GM23338 (cell line): ENCODE data around the gene NTN1. TPM values are rescaled to one million over a fixed set of nuclear protein-coding genes. Genes with fewer than 3 reads are reported as not detected.

ENCODE experiments used
- ATAC-seq: fragments of 200-7000 bp; cut with Tn5 transposase; 3 replicates; pipeline ENCODE4 v1.9.1; 2020
- DNase-seq: peaks from one replicate; pipeline ENCODE4 v3.0.0-alpha.2; 2015; ENCODE audit warnings: low spot score
- H2AFZ ChIP-seq: fragments of 200-600 bp; sonication (generic); 2 replicates; pipeline ENCODE4 v1.8.0; 2016; ENCODE audit warnings: antibody characterized with exemption, mild to moderate bottlenecking, moderate library complexity
- H3F3A ChIP-seq: fragments of 200-600 bp; sonication (generic); replicated peaks from 2 replicates; pipeline ENCODE4 v1.8.0; 2017; ENCODE audit warnings: antibody characterized with exemption, mixed run types, low read depth
- H3K27ac ChIP-seq: fragments of 200-600 bp; sonication (generic); 2 replicates; pipeline ENCODE4 v1.6.1; 2016; ENCODE audit warnings: low read depth
- H3K27me3 ChIP-seq: fragments of 200-600 bp; sonication (generic); 2 replicates; pipeline ENCODE4 v1.8.0; 2016; ENCODE audit warnings: mild to moderate bottlenecking, mixed run types, moderate library complexity; ENCODE audit not compliant: insufficient read depth
- H3K36me3 ChIP-seq: fragments of 200-600 bp; sonication (generic); 2 replicates; pipeline ENCODE4 v1.8.0; 2016; ENCODE audit warnings: mild to moderate bottlenecking; ENCODE audit not compliant: insufficient read depth
- H3K4me1 ChIP-seq: fragments of 200-600 bp; sonication (generic); 2 replicates; pipeline ENCODE4 v1.8.0; 2016; ENCODE audit warnings: mild to moderate bottlenecking, moderate library complexity; ENCODE audit not compliant: insufficient read depth
- H3K4me2 ChIP-seq: fragments of 200-600 bp; sonication (generic); 2 replicates; pipeline ENCODE4 v1.7.1; 2017; ENCODE audit warnings: mixed run types
- H3K4me3 ChIP-seq: fragments of 200-600 bp; sonication (generic); 2 replicates; pipeline ENCODE4 v1.6.1; 2016; ENCODE audit warnings: mixed run types
- H3K79me2 ChIP-seq: fragments of 200-600 bp; sonication (generic); replicated peaks from 2 replicates; pipeline ENCODE4 v1.8.0; 2017; ENCODE audit warnings: mild to moderate bottlenecking; ENCODE audit not compliant: insufficient read depth
- H3K9me2 ChIP-seq: fragments of 200-600 bp; sonication (generic); 2 replicates; pipeline ENCODE4 v1.8.0; 2017; ENCODE audit not compliant: insufficient read depth
- H4K20me1 ChIP-seq: fragments of 200-600 bp; sonication (generic); replicated peaks from 2 replicates; pipeline ENCODE4 v1.8.0; 2017; ENCODE audit warnings: mild to moderate bottlenecking; ENCODE audit not compliant: insufficient read depth
- H3K27ac Mint-ChIP-seq: 2 replicates; pipeline ENCODE4 v1.8.0; 2020; ENCODE audit warnings: inconsistent platforms, mild to moderate bottlenecking, moderate library complexity, mixed read lengths
- H3K27me3 Mint-ChIP-seq: 3 replicates; pipeline ENCODE4 v1.8.0; 2022; ENCODE audit warnings: low read depth, mild to moderate bottlenecking, moderate library complexity, mixed read lengths, inconsistent platforms; ENCODE audit not compliant: insufficient read depth, poor library complexity
- H3K36me3 Mint-ChIP-seq: 3 replicates; pipeline ENCODE4 v1.8.0; 2021; ENCODE audit warnings: low read depth, mild to moderate bottlenecking, inconsistent platforms, moderate library complexity, mixed read lengths
- H3K4me1 Mint-ChIP-seq: 3 replicates; pipeline ENCODE4 v1.8.0; 2020; ENCODE audit warnings: mild to moderate bottlenecking, inconsistent platforms, mixed read lengths
- H3K4me3 Mint-ChIP-seq: 3 replicates; pipeline ENCODE4 v1.8.0; 2021; ENCODE audit warnings: moderate library complexity, mild to moderate bottlenecking, inconsistent platforms, mixed read lengths
- H3K9me3 Mint-ChIP-seq: 3 replicates; pipeline ENCODE4 v1.8.0; 2020; ENCODE audit warnings: moderate library complexity, mild to moderate bottlenecking, inconsistent platforms, mixed read lengths
- EZH2 ChIP-seq: fragments of 200-600 bp; sonication (generic); IDR thresholded peaks from one replicate; pipeline ENCODE4 v1.8.0; 2017; ENCODE audit warnings: antibody characterized with exemption, mild to moderate bottlenecking, low read depth; ENCODE audit not compliant: unreplicated experiment
- JUNB ChIP-seq: IDR thresholded peaks from one replicate; pipeline ENCODE4 v1.6.1; 2016; ENCODE audit warnings: antibody characterized with exemption; ENCODE audit not compliant: unreplicated experiment
- POLR2AphosphoS5 ChIP-seq: IDR thresholded peaks from 2 replicates; pipeline ENCODE4 v1.6.1; 2016; ENCODE audit warnings: antibody characterized with exemption, low read depth
- REST ChIP-seq: IDR thresholded peaks from one replicate; pipeline ENCODE4 v1.6.1; 2018; ENCODE audit warnings: antibody characterized with exemption; ENCODE audit not compliant: unreplicated experiment
- STAT1 ChIP-seq: IDR thresholded peaks from one replicate; pipeline ENCODE4 v1.6.1; 2016; ENCODE audit warnings: antibody characterized with exemption; ENCODE audit not compliant: unreplicated experiment
- polyA plus RNA-seq: library from polyadenylated mRNA; unstranded; fragments of >200 nt; fragmentation: Nextera tagmentation; extraction: Ambion mirVana; gene quantifications from 2 replicates; pipeline ENCODE4 v1.2.1, GENCODE V29; 2016
- total RNA-seq: library from RNA; depleted of rRNA; stranded (reverse); fragments of >200 nt; shearing (Covaris generic); gene quantifications from 2 replicates; pipeline ENCODE4 v1.2.3, GENCODE V29; 2014
- TF ChIP-seq, protein P1 (sequence below): IDR thresholded peaks from 2 replicates; pipeline ENCODE4 v1.6.1; 2016; ENCODE audit warnings: antibody characterized with exemption
- TF ChIP-seq, protein P2 (sequence below): fragments of 250-450 bp; sonication (Bioruptor Pico); IDR thresholded peaks from 2 replicates; pipeline ENCODE4 v1.5.0; 2020; ENCODE audit warnings: mild to moderate bottlenecking, moderate library complexity

The NTN1 gene
- total and polyA plus RNA-seq, 2 experiments from 2014 or later = 0.57 to 2.6 TPM

- Histone ChIP-seq H3K4me1 (no peaks in the 10 kb centered on the region; the same call in 1 of the 2 replicates), H3K9me2 (no peaks in the 10 kb centered on the region), H3K27ac (no peak overlapping the region), H3K27me3 (no peaks in the 10 kb centered on the region), H2AFZ (no peak overlapping the region), H3F3A (no peaks in the 10 kb centered on the region), H3K79me2 (no peaks in the 10 kb centered on the region), H3K4me2 (no peak overlapping the region), H3K4me3 (no peak overlapping the region), H4K20me1 (no peaks in the 10 kb centered on the region), H3K36me3 (no peaks in the 10 kb centered on the region)
- H3K4me1 Mint-ChIP-seq = no peaks in the 10 kb centered on the region; the same call in 1 of the 3 replicates
- ATAC-seq (no peak), DNase-seq (no peak)
- TF ChIP-seq, protein P1, sequence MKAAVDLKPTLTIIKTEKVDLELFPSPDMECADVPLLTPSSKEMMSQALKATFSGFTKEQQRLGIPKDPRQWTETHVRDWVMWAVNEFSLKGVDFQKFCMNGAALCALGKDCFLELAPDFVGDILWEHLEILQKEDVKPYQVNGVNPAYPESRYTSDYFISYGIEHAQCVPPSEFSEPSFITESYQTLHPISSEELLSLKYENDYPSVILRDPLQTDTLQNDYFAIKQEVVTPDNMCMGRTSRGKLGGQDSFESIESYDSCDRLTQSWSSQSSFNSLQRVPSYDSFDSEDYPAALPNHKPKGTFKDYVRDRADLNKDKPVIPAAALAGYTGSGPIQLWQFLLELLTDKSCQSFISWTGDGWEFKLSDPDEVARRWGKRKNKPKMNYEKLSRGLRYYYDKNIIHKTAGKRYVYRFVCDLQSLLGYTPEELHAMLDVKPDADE = no peak
- no peak for TF ChIP-seq REST
- no peak for TF ChIP-seq POLR2AphosphoS5
- TF ChIP-seq, protein P2, sequence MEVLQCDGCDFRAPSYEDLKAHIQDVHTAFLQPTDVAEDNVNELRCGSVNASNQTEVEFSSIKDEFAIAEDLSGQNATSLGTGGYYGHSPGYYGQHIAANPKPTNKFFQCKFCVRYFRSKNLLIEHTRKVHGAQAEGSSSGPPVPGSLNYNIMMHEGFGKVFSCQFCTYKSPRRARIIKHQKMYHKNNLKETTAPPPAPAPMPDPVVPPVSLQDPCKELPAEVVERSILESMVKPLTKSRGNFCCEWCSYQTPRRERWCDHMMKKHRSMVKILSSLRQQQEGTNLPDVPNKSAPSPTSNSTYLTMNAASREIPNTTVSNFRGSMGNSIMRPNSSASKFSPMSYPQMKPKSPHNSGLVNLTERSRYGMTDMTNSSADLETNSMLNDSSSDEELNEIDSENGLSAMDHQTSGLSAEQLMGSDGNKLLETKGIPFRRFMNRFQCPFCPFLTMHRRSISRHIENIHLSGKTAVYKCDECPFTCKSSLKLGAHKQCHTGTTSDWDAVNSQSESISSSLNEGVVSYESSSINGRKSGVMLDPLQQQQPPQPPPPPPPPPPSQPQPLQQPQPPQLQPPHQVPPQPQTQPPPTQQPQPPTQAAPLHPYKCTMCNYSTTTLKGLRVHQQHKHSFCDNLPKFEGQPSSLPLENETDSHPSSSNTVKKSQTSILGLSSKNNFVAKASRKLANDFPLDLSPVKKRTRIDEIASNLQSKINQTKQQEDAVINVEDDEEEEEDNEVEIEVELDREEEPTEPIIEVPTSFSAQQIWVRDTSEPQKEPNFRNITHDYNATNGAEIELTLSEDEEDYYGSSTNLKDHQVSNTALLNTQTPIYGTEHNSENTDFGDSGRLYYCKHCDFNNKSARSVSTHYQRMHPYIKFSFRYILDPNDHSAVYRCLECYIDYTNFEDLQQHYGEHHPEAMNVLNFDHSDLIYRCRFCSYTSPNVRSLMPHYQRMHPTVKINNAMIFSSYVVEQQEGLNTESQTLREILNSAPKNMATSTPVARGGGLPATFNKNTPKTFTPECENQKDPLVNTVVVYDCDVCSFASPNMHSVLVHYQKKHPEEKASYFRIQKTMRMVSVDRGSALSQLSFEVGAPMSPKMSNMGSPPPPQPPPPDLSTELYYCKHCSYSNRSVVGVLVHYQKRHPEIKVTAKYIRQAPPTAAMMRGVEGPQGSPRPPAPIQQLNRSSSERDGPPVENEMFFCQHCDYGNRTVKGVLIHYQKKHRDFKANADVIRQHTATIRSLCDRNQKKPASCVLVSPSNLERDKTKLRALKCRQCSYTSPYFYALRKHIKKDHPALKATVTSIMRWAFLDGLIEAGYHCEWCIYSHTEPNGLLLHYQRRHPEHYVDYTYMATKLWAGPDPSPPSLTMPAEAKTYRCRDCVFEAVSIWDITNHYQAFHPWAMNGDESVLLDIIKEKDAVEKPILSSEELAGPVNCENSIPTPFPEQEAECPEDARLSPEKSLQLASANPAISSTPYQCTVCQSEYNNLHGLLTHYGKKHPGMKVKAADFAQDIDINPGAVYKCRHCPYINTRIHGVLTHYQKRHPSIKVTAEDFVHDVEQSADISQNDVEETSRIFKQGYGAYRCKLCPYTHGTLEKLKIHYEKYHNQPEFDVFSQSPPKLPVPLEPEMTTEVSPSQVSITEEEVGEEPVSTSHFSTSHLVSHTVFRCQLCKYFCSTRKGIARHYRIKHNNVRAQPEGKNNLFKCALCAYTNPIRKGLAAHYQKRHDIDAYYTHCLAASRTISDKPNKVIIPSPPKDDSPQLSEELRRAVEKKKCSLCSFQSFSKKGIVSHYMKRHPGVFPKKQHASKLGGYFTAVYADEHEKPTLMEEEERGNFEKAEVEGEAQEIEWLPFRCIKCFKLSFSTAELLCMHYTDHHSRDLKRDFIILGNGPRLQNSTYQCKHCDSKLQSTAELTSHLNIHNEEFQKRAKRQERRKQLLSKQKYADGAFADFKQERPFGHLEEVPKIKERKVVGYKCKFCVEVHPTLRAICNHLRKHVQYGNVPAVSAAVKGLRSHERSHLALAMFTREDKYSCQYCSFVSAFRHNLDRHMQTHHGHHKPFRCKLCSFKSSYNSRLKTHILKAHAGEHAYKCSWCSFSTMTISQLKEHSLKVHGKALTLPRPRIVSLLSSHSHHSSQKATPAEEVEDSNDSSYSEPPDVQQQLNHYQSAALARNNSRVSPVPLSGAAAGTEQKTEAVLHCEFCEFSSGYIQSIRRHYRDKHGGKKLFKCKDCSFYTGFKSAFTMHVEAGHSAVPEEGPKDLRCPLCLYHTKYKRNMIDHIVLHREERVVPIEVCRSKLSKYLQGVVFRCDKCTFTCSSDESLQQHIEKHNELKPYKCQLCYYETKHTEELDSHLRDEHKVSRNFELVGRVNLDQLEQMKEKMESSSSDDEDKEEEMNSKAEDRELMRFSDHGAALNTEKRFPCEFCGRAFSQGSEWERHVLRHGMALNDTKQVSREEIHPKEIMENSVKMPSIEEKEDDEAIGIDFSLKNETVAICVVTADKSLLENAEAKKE (CRISPR knock-in tag) = no peak
- TF ChIP-seq STAT1 = no peak
- TF ChIP-seq JUNB = no peak
- TF ChIP-seq EZH2 = no peak
- H3K4me3 Mint-ChIP-seq = no peak overlapping the region
- no peak overlapping the region for H3K27ac Mint-ChIP-seq
- H3K36me3 Mint-ChIP-seq = no peaks in the 10 kb centered on the region
- no peaks in the 10 kb centered on the region for H3K9me3 Mint-ChIP-seq
- H3K27me3 Mint-ChIP-seq = peaks cover 9% of the 10 kb centered on the region
These were observed 208.0 kb downstream of the NTN1 start for GRCh38 chr17:9229160-9229825.
